A673 (cell line): ENCODE measurements around the gene CUX1.

Experiments
- EZH2 ChIP-seq: fragments of 200-600 bp; sonication (generic); IDR thresholded peaks from 2 replicates; pipeline ENCODE4 v1.6.1; 2017; ENCODE audit warnings: borderline replicate concordance, low read depth, mild to moderate bottlenecking, mixed read lengths, antibody characterized with exemption, low read length; ENCODE audit not compliant: poor library complexity, severe bottlenecking
- TF ChIP-seq, protein P1 (sequence below): fragments of 300-800, 200-600 bp; sonication (generic); conservative IDR thresholded peaks from 2 replicates; pipeline ENCODE4 v1.5.1; 2017; ENCODE audit warnings: low read depth, mild to moderate bottlenecking, antibody characterized with exemption, low read length, moderate library complexity, mixed read lengths

DNA sequence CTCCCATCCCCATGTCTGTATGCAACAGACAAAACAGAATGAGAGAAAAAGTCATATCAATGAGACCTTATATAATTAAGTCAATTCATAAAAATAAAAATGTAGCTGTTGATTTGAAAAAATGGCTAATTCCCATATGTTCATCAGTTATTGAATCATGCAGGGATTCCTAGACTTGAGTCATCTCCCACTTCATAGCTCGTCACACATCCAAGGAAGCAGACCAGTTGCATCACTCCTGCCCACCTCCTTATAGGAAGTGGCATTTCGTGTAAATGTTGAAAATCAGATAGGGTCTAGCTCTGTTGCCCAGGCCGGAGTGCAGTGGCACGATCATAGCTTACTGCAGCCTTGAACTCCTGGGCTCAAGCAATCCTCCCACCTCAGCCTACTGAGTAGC, 413.2 kb downstream of the CUX1 start:
- TF ChIP-seq, protein P1, sequence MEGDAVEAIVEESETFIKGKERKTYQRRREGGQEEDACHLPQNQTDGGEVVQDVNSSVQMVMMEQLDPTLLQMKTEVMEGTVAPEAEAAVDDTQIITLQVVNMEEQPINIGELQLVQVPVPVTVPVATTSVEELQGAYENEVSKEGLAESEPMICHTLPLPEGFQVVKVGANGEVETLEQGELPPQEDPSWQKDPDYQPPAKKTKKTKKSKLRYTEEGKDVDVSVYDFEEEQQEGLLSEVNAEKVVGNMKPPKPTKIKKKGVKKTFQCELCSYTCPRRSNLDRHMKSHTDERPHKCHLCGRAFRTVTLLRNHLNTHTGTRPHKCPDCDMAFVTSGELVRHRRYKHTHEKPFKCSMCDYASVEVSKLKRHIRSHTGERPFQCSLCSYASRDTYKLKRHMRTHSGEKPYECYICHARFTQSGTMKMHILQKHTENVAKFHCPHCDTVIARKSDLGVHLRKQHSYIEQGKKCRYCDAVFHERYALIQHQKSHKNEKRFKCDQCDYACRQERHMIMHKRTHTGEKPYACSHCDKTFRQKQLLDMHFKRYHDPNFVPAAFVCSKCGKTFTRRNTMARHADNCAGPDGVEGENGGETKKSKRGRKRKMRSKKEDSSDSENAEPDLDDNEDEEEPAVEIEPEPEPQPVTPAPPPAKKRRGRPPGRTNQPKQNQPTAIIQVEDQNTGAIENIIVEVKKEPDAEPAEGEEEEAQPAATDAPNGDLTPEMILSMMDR = no peak
- TF ChIP-seq EZH2 = no peak
